HUES64 (cell line): ENCODE results near the gene MGAT4C.
A peak's percentile ranks its signal among the peaks of the same experiment; 100 is the strongest.

Source experiments
- H3K27ac ChIP-seq: 2 replicates; pipeline ENCODE4 v1.7.0; 2013; ENCODE audit warnings: low read depth, low read length, inconsistent platforms
- H3K27me3 ChIP-seq: 2 replicates; pipeline ENCODE4 v1.6.1; 2013; ENCODE audit warnings: mild to moderate bottlenecking, low read length; ENCODE audit not compliant: insufficient read depth
- H3K36me3 ChIP-seq: 2 replicates; pipeline ENCODE4 v1.6.1; 2013; ENCODE audit warnings: mild to moderate bottlenecking, low read length; ENCODE audit not compliant: insufficient read depth
- H3K4me1 ChIP-seq: 2 replicates; pipeline ENCODE4 v1.6.1; 2013; ENCODE audit warnings: mild to moderate bottlenecking, low read length, moderate library complexity; ENCODE audit not compliant: insufficient read depth
- H3K4me3 ChIP-seq: 2 replicates; pipeline ENCODE4 v1.5.1; 2013; ENCODE audit warnings: mild to moderate bottlenecking, low read length, moderate library complexity
- H3K9ac ChIP-seq: 2 replicates; pipeline ENCODE4 v1.6.1; 2013; ENCODE audit warnings: mild to moderate bottlenecking, low read depth, low read length
- H3K9me3 ChIP-seq: 2 replicates; pipeline ENCODE4 v1.6.1; 2013; ENCODE audit warnings: low read depth, low read length; ENCODE audit not compliant: insufficient read depth
- WGBS: fragments of 150-250, 120-280 bp; methylation state at CpG from one replicate; pipeline ENCODE4 v1.1.7; 2013; ENCODE audit warnings: missing lambda C conversion rate; 5-methylcytosine and 5-hydroxymethylcytosine counted together

Gene MGAT4C

GRCh38 chr12:86261142-86261541 is 5.0 kb upstream of the MGAT4C start:
- H3K4me3 ChIP-seq: no peak overlapping the region
- no peaks in the 10 kb centered on the region for H3K9me3 ChIP-seq
- H3K9ac ChIP-seq: no peak overlapping the region
- no peaks in the 10 kb centered on the region for H3K36me3 ChIP-seq
- H3K27ac ChIP-seq: no peak overlapping the region; the same call in 1 of the 2 replicates
- H3K27me3 ChIP-seq: no peaks in the 10 kb centered on the region
- peaks cover 18% of the 10 kb centered on the region for H3K4me1 ChIP-seq
- WGBS: 80% methylated on average over 1 of the region's 1 CpG

GRCh38 chr12:86260183-86260582 is 4.0 kb upstream of the MGAT4C start:
- no peaks in the 10 kb centered on the region for H3K36me3 ChIP-seq
- no peak overlapping the region for H3K9ac ChIP-seq
- peaks cover 20% of the 10 kb centered on the region for H3K4me1 ChIP-seq
- H3K27ac ChIP-seq: no peak overlapping the region
- WGBS: 96% methylated on average over 1 of the region's 2 CpGs
- no peak overlapping the region for H3K4me3 ChIP-seq
- H3K27me3 ChIP-seq: no peaks in the 10 kb centered on the region
- H3K9me3 ChIP-seq: no peaks in the 10 kb centered on the region

- no peaks in the 10 kb centered on the region for H3K36me3 ChIP-seq
- no peaks in the 10 kb centered on the region for H3K9me3 ChIP-seq
- H3K4me1 ChIP-seq: peaks cover 18% of the 10 kb centered on the region
- no peak overlapping the region for H3K4me3 ChIP-seq
- no peaks in the 10 kb centered on the region for H3K27me3 ChIP-seq
- WGBS: 80% methylated on average over 2 of the region's 2 CpGs
- H3K9ac ChIP-seq: no peak overlapping the region
- H3K27ac ChIP-seq: no peak overlapping the region
Measured at GRCh38 chr12:86257134-86257533, 943 bp upstream of the MGAT4C start.

GRCh38 chr12:86254399-86255107 is 1.6 kb downstream of the MGAT4C start:
- H3K36me3 ChIP-seq: no peaks in the 10 kb centered on the region
- H3K4me3 ChIP-seq: no peak overlapping the region
- WGBS: 82% methylated on average over 2 of the region's 4 CpGs
- H3K9ac ChIP-seq: no peak overlapping the region
- no peaks in the 10 kb centered on the region for H3K9me3 ChIP-seq
- peaks cover 11% of the 10 kb centered on the region; the same call in 1 of the 2 replicates for H3K4me1 ChIP-seq
- no peak overlapping the region for H3K27ac ChIP-seq
- no peaks in the 10 kb centered on the region for H3K27me3 ChIP-seq

GRCh38 chr12:86249851-86250250 is 6.3 kb downstream of the MGAT4C start:
- no peaks in the 10 kb centered on the region for H3K27me3 ChIP-seq
- H3K9ac ChIP-seq: no peak overlapping the region
- H3K36me3 ChIP-seq: no peaks in the 10 kb centered on the region
- peak overlapping the region; percentile 3; the same call in 1 of the 2 replicates for H3K27ac ChIP-seq
- no peaks in the 10 kb centered on the region for H3K9me3 ChIP-seq
- H3K4me3 ChIP-seq: no peak overlapping the region
- 0 out of 2 replicates have a peak, but pooled peaks cover 4% of the 10 kb centered on the region for H3K4me1 ChIP-seq

GRCh38 chr12:86249276-86249675 is 6.9 kb downstream of the MGAT4C start:
- Histone ChIP-seq H3K9me3 (no peaks in the 10 kb centered on the region), H3K36me3 (no peaks in the 10 kb centered on the region), H3K27ac (no peak overlapping the region; the same call in 1 of the 2 replicates), H3K4me1 (0 out of 2 replicates have a peak, but pooled peaks cover 4% of the 10 kb centered on the region), H3K27me3 (no peaks in the 10 kb centered on the region), H3K4me3 (no peak overlapping the region), H3K9ac (no peak overlapping the region)
- no CpG with 5 or more reads among the region's 1 CpG for WGBS

- Histone ChIP-seq H3K9ac (no peak overlapping the region), H3K36me3 (no peaks in the 10 kb centered on the region), H3K4me3 (no peak overlapping the region), H3K27me3 (no peaks in the 10 kb centered on the region), H3K27ac (no peak overlapping the region), H3K4me1 (0 out of 2 replicates have a peak, but pooled peaks cover 4% of the 10 kb centered on the region), H3K9me3 (no peaks in the 10 kb centered on the region)
Measured at GRCh38 chr12:86247871-86248270, 8.3 kb downstream of the MGAT4C start.

GRCh38 chr12:86241600-86241999 is 14.6 kb downstream of the MGAT4C start:
- no peaks in the 10 kb centered on the region for H3K4me1 ChIP-seq
- H3K9ac ChIP-seq: no peak overlapping the region
- H3K36me3 ChIP-seq: no peaks in the 10 kb centered on the region
- no peak overlapping the region for H3K4me3 ChIP-seq
- 94% methylated on average over 2 of the region's 2 CpGs for WGBS
- no peaks in the 10 kb centered on the region for H3K9me3 ChIP-seq
- no peak overlapping the region for H3K27ac ChIP-seq
- no peaks in the 10 kb centered on the region for H3K27me3 ChIP-seq

GRCh38 chr12:86234316-86234855 is 21.8 kb downstream of the MGAT4C start:
- WGBS: 95% methylated on average over 2 of the region's 2 CpGs
- peaks cover 12% of the 10 kb centered on the region for H3K4me1 ChIP-seq

GRCh38 chr12:86233126-86233525 is 23.1 kb downstream of the MGAT4C start:
- H3K4me1 ChIP-seq: peaks cover 12% of the 10 kb centered on the region
- no peak overlapping the region for H3K27ac ChIP-seq
- no peak overlapping the region for H3K4me3 ChIP-seq
- no peak overlapping the region for H3K9ac ChIP-seq
- no peaks in the 10 kb centered on the region for H3K27me3 ChIP-seq
- 87% methylated on average over 2 of the region's 2 CpGs for WGBS
- H3K9me3 ChIP-seq: no peaks in the 10 kb centered on the region
- H3K36me3 ChIP-seq: no peaks in the 10 kb centered on the region

More at GRCh38 chr12:86234316-86234855, 21.8 kb downstream of the MGAT4C start:
- Histone ChIP-seq H3K27ac (no peak overlapping the region), H3K9me3 (no peaks in the 10 kb centered on the region), H3K4me3 (no peak overlapping the region), H3K9ac (no peak overlapping the region; the same call in 1 of the 2 replicates), H3K36me3 (no peaks in the 10 kb centered on the region), H3K27me3 (no peaks in the 10 kb centered on the region)

GRCh38 chr12:86230516-86231146 is 25.6 kb downstream of the MGAT4C start:
- WGBS: 72% methylated on average over 8 of the region's 8 CpGs
- H3K4me3 ChIP-seq: no peak overlapping the region

More at GRCh38 chr12:86230516-86231146, 25.6 kb downstream of the MGAT4C start:
- peak overlapping the region; percentile 36; the same call in 1 of the 2 replicates for H3K9ac ChIP-seq
- no peaks in the 10 kb centered on the region for H3K27me3 ChIP-seq
- H3K36me3 ChIP-seq: no peaks in the 10 kb centered on the region
- H3K9me3 ChIP-seq: 0 out of 2 replicates have a peak, but pooled peaks cover 9% of the 10 kb centered on the region
- peaks cover 12% of the 10 kb centered on the region for H3K4me1 ChIP-seq
- H3K27ac ChIP-seq: 0 out of 2 replicates have a peak overlapping the region, but pooled peaks have one; percentile 36
